Activated T-helper 9 cell treated with anti-CD3 and anti-CD28 coated beads, Interleukin-2, amount 50 U/mL, for 16 hours (primary cell): ENCODE data around the gene DGUOK.

Experiments
- DNase-seq: peaks from one replicate; pipeline ENCODE4 v3.0.0-alpha.2; 2020; ENCODE audit warnings: low read depth

DGUOK gene

DNA sequence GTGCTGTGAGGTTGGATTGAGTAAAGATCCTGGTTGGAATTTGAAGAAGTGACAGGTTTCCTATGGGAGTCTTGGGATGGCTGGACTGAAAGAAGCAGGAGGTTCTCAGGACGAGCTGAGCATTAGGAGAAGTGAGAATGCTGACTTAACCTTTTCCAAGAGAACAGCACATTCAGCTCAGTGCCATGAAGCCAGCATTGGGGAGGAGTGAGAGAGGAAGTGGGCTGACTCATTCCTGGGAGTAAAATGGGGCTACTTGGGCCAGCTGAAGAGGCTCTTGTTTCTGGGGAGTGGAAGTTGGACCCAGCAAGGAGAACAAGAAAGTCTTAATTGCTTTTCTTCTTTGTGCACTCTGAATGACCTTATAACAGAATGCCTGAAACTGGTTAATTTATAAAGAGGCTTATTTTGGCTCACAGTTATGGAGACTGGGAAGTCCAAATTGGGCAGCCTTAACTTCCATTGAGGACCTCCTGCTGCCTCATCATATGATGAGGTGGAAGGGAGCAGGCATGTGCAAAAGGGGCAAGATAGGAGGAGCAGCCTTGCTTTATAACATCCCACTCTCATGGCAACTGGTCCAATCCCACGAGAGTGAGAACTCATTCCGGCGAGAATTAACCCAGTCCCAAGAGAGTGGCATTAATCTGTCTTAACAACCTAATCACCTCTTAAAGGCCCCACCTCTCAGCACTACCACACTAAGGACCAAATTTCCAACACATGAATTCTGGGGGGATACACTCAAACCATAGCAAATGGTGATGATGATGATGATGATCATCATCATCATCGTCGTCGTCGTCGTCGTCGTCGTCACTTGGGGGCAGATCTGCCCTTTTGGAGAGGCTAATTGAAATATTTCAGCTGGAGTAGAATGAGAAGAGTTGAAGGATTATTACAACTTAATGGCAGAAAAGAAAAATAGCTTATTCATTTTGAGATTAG lies 26.1 kb downstream of the DGUOK start:
- no peak for DNase-seq

DNA sequence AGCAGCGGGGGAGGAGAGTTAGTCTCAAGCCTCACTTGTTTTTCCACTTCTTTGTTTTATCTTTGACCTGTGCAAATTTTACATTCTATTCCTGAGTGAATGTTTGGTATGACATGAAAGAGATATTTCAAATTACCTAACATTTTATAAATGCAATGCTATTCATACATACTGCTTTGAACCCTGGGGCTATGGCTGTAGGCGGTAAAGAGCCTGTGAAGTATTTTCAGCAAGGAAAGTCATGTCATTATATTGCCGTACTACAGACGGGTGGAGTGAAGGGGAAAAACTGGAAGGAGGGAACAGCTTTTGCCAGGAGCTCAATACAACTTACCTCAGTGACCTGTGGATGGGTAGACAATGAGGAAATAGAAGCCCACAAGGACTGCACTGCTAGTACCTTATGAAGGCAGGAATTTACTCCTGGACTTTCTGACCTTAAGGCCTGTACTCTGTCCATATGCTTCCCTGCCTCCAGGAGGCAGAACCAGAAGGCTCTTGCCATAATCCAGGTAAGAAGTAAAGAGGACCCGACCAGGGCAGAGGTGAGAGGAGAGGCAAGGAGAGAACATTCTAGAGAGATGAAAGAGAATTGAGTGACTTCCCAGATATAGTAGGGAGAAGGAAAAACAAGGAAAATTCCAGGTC lies 29.7 kb downstream of the DGUOK start:
- DNase-seq, result no peak

DNA sequence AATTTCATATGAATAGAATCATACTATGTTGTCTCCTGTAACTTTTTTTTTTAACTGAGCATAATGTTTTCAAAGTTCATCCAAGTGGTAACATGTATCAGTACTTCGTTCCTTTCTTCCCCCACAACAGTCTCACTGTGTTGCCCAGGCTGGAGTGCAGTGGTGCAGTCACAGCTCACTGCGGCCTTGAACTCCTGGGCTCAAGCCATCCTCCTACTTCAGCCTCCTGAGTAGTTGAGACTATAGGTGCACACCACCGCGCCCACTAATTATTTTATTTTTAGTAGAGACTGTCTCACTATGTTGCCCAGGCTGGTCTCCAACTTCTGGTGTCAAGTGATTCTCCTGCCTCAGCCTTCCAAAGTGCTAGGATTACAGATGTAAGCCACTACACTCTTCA lies 34.6 kb downstream of the DGUOK start:
- no peak for DNase-seq

DNA sequence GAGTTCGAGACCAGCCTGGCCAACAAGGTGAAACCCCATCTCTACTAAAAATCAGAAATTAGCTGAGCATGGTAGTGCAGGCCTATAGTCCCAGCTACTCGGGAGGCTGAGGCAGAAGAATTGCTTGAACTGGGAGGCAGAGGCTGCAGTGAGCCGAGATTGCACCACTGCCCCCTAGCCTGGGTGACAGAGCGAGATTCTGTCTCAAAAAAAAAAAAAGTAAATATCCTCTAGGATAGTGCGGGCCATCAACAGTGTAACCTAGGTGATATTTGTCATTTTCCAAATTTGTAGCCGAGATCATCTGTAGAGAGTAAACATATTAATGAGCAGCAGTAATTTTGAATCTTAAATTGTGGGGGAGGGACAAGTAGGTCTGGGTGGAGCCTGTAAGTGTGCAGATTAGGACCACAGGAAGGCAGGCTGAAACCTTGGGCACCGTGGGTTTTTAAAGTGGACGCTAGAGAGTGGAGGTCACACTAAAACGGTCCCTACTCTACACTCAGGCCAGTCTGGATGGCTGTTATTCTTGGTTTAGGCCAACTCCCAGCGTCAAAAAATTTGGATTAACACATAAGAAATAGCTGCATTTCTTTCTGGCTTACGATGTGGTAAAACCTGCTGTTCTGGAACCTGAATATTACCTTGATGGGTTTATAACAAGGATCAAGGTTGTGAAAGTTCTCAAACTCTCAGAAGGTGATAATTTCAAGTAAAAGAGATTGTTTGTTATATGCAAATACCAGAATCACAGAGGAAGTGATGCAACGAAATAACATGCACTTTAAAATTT lies 35.3 kb downstream of the DGUOK start:
- DNase-seq, result no peak

DNA sequence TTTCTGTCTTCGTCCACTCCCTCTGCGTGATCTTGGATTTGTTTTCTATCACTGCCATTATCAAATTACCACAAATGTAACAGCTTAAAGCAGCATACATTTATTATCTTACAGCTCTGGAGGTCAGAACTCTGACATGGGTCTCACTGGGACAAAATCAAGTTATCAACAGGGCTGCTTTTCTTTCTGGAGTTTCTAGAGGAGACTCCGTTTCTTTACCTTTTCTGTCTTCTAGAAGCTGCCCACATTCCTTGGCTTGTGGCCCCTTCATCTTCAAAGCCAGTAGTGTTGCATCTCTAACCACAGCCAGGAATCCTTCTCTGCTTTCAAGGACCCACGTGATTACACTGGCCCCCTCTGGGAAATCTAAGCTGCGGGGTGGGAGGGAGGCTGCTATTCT lies 36.1 kb downstream of the DGUOK start:
- no peak for DNase-seq

DNA sequence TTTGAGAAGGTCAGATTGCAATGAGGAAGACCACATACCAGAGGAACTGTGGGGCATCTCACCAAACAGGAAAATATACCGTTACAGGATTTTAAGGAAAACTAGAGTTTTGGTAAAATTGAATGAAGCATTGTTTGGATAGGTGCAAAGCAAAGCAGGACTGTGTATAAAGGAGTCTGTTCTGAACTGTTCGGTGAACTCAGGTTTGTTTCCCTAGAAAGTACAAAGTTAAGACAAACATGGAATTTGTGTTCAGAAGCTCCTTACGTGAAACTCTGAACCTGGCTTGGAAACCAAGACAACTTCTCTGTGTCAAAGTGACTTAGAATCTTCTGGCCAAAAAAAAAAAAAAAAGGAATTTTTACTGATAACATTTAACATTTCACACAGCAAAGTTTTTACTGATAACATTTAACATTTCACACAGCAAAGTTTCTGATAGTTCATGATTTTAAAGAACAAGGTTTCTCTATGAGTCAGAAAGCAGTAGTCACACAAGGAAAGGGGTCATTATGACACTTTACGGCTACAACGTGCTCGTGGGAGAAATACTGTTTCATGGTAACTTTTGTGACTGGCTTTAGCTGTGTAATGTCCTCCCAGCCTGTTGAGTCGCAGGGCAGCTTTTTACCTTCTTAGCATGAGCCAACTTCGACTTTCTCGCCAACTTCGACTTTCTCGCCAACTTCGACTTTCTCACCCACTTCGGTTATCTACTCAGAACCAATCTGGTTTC lies 36.9 kb downstream of the DGUOK start:
- DNase-seq, result peak; percentile 3

DNA sequence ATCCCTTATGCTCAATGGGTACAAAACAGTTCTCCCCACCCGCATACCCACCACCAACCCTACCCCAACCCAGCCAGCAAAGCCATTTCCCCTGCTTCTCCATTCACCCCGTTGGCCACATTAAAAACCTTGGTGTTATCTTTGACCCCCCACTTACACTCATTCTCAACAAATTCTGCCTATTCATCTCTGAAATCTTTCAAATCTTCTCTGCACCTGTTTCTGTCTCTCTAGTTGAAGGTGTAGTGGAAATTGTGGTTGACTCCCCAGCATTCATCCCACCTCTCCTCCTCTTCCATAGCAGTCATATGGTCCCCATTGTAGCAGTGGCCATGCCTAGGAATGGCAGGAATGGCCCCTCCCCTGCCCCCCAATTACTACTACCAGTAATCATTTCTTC lies 37.5 kb downstream of the DGUOK start:
- DNase-seq, result no peak

DNA sequence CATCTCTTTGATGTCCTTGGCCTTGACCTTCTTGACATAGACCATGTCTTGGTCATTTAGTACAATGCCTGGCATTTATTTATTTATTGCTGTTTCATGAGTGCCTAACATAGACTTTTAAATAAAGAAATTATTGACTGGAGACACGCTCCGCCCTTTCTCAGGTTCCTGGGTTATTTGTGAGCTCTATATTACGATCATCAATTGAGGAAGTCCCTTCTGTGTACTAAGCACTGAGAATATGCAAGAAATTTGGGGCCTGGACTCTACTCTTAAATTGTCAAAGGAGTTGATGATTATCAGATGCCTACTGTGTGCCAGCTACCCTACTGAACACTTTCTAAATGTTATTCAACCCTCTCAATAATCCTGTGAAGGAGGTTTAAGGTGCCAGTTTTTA lies 38.4 kb downstream of the DGUOK start:
- DNase-seq, result no peak

DNA sequence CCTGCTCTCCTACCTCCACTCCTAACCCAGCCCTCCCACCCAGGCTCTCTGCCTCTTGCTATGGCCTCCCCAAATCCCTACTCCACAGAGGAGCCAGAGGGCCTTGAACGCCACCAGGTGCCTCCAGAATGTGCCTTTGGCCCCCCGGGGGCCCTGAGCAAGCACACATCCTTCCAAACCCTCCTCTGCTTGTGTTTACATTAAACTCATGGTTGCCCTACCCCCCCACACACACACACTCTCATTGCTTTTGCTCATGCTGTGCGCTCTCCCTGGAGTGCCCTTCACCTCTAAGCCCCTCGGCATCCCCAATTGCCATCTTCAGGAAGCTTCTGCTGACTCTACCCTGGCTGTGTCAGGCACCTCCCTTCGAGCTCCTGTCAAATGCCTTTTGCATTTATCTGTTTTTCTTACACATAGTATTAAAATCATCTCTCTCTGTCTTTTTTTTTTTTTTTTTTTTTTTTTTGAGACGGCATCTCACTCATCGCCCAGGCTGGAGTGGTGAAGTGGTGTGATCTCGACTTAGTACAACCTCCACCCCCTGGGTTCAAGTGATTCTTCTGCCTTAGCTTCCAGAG lies 41.8 kb downstream of the DGUOK start:
- DNase-seq, result no peak

DNA sequence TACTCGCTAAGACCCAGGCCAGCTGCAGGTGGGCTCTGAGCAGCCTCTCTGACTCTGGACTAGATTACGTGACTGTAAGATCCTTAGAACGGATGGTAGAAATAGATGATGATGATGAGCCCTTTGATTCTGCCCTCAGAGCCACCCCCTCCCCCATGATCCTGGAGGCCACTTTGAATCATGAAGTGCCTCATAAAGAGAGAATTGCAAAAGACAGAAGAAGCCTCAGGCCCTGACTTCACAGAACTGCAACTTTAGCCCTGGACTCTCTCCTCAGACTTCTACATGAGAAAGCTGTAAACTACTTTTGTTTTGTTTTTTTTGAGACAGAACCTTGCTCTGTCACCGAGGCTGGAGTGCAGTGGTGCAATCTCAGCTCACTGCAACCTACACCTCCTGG lies 42.7 kb downstream of the DGUOK start:
- no peak for DNase-seq

DNA sequence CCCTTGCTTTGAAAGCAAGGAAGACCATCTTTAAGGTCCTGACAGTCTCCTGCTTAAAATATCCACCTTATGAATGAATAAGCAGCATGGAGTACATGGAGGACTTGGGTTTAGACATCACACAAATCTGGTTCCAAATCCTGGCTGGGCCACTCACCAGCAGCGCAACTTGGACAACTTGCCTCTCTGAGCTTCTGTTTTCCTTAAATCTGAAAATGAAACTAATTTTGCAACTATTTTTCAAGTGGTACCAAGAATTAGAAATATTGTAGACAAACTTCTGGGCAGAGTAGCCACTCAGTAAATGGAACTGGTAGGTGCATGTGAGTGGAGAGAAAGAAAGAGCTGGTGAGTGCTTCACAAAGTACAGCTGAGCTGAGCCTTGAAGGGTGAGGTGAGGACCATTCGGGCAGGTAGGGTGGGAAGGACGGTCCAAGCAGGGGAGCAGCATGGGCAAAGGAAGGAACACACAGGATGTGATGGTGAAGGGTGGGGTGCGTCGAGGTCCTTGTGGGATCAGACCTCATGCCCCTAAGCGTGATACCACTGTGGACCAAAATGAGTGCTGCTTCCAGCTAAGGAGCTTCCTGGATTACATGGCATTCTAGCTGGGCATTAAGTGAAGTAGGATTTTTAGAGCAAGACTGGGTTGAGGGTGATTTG lies 43.6 kb downstream of the DGUOK start:
- DNase-seq, result no peak

DNA sequence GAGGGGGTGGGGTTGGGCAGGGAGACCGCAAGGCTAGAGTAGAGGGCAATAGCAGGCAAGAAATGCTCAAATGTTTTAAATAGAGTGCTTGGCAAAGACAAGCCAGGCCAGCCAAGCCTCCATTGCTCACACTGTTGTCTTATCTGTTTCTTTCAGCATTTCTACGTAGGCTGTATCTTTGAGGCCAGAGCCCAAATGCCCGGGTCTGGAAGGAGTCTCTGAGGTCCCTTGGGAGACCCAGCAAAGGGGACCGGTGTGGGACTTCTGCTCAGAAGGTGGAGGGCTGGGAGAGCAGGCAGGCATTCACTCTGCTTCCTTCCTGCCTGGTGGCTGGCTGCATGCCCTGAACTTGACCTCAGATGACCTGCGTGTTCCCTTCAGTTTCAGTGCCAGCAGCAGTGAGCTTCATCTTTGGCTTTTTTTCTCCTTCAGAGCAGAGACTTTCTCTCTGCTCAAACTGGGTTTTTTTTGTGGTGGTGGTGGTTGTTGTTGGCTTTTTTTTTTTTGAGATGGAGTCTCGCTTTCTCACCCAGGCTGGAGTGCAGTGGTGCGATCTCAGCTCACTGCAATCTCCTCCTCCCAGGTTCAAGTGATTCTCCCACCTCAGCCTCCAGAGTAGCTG lies 44.3 kb downstream of the DGUOK start:
- peak; percentile 6 for DNase-seq

DNA sequence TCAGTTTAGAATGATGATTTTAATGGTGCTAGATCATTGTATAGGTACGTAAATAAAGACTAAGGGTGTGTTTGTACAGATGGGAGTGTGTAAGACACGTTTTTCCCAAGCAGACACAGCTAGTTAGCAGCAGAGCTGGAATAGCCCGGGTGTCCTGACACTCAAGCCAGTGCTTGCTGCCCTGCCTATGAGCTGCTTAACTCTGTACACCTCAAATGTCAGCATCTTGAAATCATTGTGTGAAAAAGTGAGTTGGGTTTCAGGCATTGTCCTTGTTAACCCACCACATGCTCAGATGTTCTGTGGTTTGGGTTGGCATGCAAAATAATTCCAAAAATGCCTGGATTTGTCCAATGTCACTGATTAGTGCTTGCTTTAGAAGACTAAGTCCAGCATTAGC lies 45.0 kb downstream of the DGUOK start:
- DNase-seq, result no peak

DNA sequence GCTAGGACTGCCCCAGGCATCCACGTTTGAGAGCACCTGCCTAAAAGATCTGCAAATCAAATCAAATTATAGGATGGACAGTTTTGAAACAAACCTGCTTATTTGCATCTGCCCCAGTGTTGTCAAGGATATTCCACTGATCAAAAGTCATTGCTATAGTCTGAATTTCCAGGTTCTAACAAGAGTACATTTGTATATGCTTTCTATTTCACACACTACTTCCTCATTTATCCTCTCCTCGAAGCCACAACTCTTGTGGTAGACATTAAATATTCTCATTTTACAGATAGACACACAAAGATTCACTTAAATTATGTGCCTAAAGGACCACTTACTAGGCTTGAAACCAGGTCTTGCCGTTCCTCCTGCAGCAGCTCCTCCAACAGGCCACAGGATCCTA lies 46.2 kb downstream of the DGUOK start:
- DNase-seq, result no peak

DNA sequence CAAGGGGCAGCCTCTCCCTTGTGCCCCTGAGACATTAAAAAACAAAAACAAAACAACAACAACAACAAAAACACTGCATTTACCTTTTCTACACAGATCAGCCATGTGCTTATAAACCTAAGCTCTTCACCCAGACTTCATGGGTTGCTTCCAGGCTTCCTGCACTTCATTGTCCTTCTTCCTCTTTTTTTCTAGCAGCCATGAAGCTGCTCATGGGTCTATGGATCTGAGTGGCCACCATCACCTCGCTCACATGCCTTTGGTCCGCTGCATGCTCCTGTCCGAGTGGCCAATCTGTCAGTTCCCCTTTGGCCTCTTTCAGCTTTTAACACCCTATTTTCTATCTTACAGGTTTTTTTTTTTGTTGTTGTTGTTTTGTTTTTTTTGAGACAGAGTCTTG lies 49.1 kb downstream of the DGUOK start:
- DNase-seq, result no peak

DNA sequence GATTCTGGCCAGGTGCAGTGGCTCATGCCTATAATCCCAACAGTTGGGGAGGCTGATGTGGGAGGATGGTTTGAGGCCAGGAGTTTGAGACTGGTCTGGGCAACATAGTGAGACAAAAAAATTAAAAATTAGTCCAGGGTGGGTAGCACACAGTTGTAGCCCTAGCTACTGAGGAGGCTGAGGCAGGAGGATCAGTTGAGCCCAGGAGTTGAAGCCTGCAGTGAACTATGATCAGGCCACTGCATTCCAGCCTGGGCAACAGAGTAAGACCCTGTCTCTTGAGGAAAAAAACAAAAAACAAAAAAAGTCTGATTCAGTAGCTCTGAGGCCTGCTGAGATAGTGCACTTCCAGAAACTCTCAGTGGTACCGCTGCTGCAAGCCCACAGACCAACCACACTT lies 50.1 kb downstream of the DGUOK start:
- no peak for DNase-seq

DNA sequence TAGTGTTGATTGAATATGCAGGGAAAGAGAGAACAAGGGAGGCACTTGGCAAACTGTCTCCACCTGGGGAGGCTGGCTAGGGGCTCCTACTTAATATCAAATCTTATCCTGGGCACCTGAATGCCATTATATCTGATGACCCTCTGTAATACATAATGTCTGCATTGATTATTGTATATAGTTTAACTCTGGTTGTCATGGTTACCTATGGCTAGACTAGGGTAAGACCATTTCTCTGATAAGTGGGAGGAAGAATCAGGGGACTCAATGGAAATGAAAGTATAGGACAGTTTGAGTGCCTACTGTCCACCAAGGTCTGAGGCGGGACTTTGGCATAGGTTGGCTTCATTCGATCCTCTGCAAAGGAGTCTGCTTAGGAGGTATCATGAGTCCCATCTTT lies 50.8 kb downstream of the DGUOK start:
- DNase-seq, result no peak

DNA sequence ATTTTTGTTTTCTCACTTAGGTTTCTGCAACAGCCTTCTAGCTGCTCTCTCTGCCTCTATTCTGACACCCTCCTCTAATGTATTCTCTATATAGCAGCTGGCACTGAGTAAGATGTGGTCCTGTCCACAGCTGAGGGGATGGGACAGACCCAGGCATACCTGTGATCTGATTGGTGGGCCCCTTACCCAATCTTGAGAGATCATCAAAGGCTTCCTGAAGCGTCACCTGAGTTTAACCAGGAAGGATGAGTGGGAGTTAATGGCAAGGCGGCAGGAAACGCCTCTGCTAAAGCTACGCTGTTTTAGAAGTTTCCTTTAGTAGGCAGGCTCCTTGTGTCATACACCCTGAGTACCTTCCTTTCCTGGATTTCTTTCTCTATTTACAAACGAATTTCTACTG lies 52.3 kb downstream of the DGUOK start:
- peak; percentile 41 for DNase-seq

DNA sequence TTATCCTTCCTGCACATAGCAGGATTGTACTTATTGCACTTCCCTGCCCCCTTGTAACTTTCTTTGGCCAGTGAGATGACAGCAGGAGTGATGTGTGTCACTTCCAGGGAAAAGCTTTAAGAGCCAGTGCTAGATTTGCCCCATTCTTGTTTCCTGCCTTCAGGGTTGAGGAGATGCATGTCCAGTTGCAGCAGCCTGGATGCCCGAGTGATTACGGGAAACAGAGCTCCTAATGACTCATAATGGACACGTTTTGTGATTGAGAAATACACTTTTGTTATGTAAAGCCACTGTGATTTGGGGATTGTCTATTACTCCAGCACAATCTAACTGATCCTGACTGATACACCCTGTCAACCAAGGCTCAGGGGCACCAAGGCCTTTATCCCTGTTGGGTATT lies 53.0 kb downstream of the DGUOK start:
- DNase-seq, result no peak

DNA sequence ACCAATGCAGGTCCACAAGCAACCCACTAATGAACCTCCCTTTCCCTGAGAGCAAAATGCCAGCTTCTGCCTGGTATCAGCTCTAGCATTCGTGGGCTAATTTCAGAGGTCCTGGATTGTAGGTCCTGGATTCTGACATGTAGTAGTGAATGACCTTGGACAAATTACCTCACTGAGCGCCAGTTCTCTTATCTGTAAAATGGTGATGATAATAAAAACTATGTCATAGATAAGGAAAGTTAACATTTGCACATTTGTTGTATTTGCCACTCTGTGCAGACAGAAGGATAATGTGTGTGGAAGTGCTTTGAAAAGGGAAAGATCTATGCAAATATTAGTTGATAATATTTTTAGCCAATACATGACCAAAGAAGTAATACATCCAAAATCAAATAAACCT lies 53.9 kb downstream of the DGUOK start:
- DNase-seq, result no peak
